Measurements from ENCODE around the gene EPC1.

DNA sequence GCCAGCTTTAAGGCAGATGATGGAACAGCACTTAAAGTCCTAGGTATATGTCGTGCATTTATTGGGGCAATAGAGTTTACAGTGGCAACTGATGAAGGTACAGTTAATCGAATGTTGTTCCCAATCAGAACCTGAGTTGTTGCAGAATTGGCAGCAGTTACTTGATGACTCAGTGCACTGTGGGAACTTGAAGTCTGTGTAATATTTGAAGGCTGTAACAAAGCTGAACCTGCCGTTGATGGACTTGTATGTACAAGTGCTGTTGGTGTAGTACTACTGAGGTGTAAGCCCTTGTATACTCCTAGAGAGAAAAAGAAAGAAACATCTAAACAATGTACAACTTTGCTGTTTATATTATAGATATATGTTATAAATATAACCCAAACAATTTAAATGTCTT, 75.3 kb downstream of the EPC1 start:
- TF ChIP-seq, protein P1, sequence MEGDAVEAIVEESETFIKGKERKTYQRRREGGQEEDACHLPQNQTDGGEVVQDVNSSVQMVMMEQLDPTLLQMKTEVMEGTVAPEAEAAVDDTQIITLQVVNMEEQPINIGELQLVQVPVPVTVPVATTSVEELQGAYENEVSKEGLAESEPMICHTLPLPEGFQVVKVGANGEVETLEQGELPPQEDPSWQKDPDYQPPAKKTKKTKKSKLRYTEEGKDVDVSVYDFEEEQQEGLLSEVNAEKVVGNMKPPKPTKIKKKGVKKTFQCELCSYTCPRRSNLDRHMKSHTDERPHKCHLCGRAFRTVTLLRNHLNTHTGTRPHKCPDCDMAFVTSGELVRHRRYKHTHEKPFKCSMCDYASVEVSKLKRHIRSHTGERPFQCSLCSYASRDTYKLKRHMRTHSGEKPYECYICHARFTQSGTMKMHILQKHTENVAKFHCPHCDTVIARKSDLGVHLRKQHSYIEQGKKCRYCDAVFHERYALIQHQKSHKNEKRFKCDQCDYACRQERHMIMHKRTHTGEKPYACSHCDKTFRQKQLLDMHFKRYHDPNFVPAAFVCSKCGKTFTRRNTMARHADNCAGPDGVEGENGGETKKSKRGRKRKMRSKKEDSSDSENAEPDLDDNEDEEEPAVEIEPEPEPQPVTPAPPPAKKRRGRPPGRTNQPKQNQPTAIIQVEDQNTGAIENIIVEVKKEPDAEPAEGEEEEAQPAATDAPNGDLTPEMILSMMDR (conservative IDR thresholded peaks at IDR 0.05; ENCODE audit: low read length): no peak
- TF ChIP-seq EZH2phosphoT487 (IDR thresholded peaks at IDR 0.05; ENCODE audit: borderline replicate concordance): no peak

All from Loucy (cell line).